Measurements from ENCODE around the gene PTBP1.

PTBP1 gene

GRCh38 chr19:800360-801029 lies 3.2 kb downstream of the PTBP1 start:
- no peak for TF ChIP-seq POLR2A (IDR thresholded peaks at IDR 0.05; ENCODE audit: extremely low read depth, insufficient read length)
- no peak for TF ChIP-seq CTCF (IDR thresholded peaks at IDR 0.05; ENCODE audit: low read depth, low read length)
- TF ChIP-seq MAX (IDR thresholded peaks at IDR 0.05; ENCODE audit: low read depth, low read length) = no peak
- no peak for TF ChIP-seq MYC (IDR thresholded peaks at IDR 0.05; ENCODE audit: low read depth, low read length)
- peak; percentile 23 for DNase-seq (ENCODE audit: low read depth)
- H3K4me3 ChIP-seq (ENCODE audit: low read depth, low read length) = peak overlapping the region; percentile 95

GRCh38 chr19:801030-801860 lies 4.0 kb downstream of the PTBP1 start:
- H3K4me3 ChIP-seq (ENCODE audit: low read depth, low read length) = peak overlapping the region; percentile 95
- no peak for DNase-seq (ENCODE audit: low read depth)
- no peak for TF ChIP-seq MAX (IDR thresholded peaks at IDR 0.05; ENCODE audit: low read depth, low read length)
- TF ChIP-seq POLR2A (IDR thresholded peaks at IDR 0.05; ENCODE audit: extremely low read depth, insufficient read length) = no peak
- TF ChIP-seq CTCF (IDR thresholded peaks at IDR 0.05; ENCODE audit: low read depth, low read length) = no peak
- no peak for TF ChIP-seq MYC (IDR thresholded peaks at IDR 0.05; ENCODE audit: low read depth, low read length)

- no peak overlapping the region for H3K4me3 ChIP-seq (ENCODE audit: low read depth, low read length)
- DNase-seq (ENCODE audit: low read depth) = no peak
- no peak for TF ChIP-seq MYC (IDR thresholded peaks at IDR 0.05; ENCODE audit: low read depth, low read length)
- no peak for TF ChIP-seq MAX (IDR thresholded peaks at IDR 0.05; ENCODE audit: low read depth, low read length)
- no peak for TF ChIP-seq POLR2A (IDR thresholded peaks at IDR 0.05; ENCODE audit: extremely low read depth, insufficient read length)
- TF ChIP-seq CTCF (IDR thresholded peaks at IDR 0.05; ENCODE audit: low read depth, low read length) = no peak
Observed at GRCh38 chr19:801861-802497, 4.7 kb downstream of the PTBP1 start.

GRCh38 chr19:802498-803098 lies 5.3 kb downstream of the PTBP1 start:
- no peak for DNase-seq (ENCODE audit: low read depth)
- no peak for TF ChIP-seq MYC (IDR thresholded peaks at IDR 0.05; ENCODE audit: low read depth, low read length)
- no peak for TF ChIP-seq POLR2A (IDR thresholded peaks at IDR 0.05; ENCODE audit: extremely low read depth, insufficient read length)
- TF ChIP-seq CTCF (IDR thresholded peaks at IDR 0.05; ENCODE audit: low read depth, low read length) = no peak
- TF ChIP-seq MAX (IDR thresholded peaks at IDR 0.05; ENCODE audit: low read depth, low read length) = no peak
- H3K4me3 ChIP-seq (ENCODE audit: low read depth, low read length) = no peak overlapping the region

GRCh38 chr19:803099-803561 lies 5.9 kb downstream of the PTBP1 start:
- TF ChIP-seq POLR2A (IDR thresholded peaks at IDR 0.05; ENCODE audit: extremely low read depth, insufficient read length) (no peak), MAX (IDR thresholded peaks at IDR 0.05; ENCODE audit: low read depth, low read length) (no peak), MYC (IDR thresholded peaks at IDR 0.05; ENCODE audit: low read depth, low read length) (no peak), CTCF (IDR thresholded peaks at IDR 0.05; ENCODE audit: low read depth, low read length) (no peak)
- no peak for DNase-seq (ENCODE audit: low read depth)
- no peak overlapping the region for H3K4me3 ChIP-seq (ENCODE audit: low read depth, low read length)
